ENCODE results near the gene OSBPL2.

DNA sequence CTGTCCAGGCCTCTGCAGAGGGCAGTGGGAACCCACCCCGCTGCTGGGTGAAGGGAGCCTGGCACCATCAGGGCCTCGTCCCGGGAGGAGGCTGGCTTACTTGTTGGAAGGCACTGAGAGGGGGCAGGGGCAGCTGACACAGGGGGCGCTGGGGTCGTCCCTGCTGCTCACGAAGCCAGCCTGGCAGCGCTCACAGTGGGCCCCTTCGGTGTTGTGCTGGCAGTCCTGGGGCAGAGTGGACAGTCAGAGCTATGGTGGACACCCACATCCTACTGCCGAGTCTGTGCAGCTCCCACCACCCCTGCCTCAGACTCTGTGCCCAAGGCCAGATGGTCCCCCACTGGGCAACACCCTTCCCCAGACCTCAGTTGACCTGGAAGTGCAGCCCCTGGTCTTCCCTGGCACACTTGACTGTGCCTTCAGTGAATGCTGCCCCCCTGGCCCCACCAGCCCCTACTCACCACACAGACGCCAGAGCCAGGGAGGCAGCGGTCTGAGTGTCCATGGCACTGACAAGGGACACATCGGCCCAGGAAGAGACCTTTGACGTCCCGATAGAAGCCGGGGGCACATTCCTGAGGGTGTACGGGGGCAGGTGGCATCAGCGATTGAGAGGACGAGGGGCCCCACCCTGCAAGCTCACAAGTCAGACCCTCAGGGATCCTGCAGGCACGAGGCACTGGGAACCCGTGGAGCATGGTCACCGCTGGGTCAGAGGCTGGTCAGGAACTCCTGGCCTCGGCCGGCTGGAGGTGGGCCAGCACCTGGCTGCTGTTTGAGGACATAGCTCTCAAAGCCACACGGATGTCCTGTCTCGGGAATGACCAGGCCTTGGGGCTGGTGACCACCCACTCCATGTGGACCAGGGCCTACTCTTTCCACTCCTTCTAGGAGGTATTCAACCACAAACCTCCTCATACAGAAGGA is 85.9 kb downstream of the OSBPL2 start:
- TF ChIP-seq, protein P1, sequence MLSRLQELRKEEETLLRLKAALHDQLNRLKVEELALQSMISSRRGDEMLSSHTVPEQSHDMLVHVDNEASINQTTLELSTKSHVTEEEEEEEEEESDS (CRISPR knock-in tag; IDR thresholded peaks at IDR 0.05) = no peak
- TF ChIP-seq, protein P2, sequence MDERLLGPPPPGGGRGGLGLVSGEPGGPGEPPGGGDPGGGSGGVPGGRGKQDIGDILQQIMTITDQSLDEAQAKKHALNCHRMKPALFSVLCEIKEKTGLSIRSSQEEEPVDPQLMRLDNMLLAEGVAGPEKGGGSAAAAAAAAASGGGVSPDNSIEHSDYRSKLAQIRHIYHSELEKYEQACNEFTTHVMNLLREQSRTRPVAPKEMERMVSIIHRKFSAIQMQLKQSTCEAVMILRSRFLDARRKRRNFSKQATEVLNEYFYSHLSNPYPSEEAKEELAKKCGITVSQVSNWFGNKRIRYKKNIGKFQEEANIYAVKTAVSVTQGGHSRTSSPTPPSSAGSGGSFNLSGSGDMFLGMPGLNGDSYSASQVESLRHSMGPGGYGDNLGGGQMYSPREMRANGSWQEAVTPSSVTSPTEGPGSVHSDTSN (CRISPR knock-in tag; IDR thresholded peaks at IDR 0.05; ENCODE audit: low read depth) = no peak
- TF ChIP-seq, protein P2 (tag; conservative IDR thresholded peaks at IDR 0.05; ENCODE audit: low read depth) = no peak
- TF ChIP-seq ZNF263 (CRISPR knock-in tag; IDR thresholded peaks at IDR 0.05; ENCODE audit: borderline replicate concordance) (no peak), RAD21 (CRISPR knock-in tag; conservative IDR thresholded peaks at IDR 0.05 in 1 of 2, IDR thresholded peaks at IDR 0.05 in 1 of 2) (no peak), HDAC8 (tag; IDR thresholded peaks at IDR 0.05) (no peak), JUND (IDR thresholded peaks at IDR 0.05; ENCODE audit: borderline replicate concordance, low read depth, low read length) (no peak), JUND (tag; IDR thresholded peaks at IDR 0.05; ENCODE audit: borderline replicate concordance, low read depth, low read length) (no peak), POLR2AphosphoS5 (IDR thresholded peaks at IDR 0.05; ENCODE audit: control insufficient read depth, insufficient read depth, low read depth, low read length) (no peak), RFX1 (IDR thresholded peaks at IDR 0.05) (no peak), ZNF507 (tag; conservative IDR thresholded peaks at IDR 0.05) (no peak), RCOR1 (IDR thresholded peaks at IDR 0.05; ENCODE audit: borderline replicate concordance in 1 of 2, low read depth in 2 of 2, low read length in 2 of 2) (no peak)
- TF ChIP-seq, protein P3, sequence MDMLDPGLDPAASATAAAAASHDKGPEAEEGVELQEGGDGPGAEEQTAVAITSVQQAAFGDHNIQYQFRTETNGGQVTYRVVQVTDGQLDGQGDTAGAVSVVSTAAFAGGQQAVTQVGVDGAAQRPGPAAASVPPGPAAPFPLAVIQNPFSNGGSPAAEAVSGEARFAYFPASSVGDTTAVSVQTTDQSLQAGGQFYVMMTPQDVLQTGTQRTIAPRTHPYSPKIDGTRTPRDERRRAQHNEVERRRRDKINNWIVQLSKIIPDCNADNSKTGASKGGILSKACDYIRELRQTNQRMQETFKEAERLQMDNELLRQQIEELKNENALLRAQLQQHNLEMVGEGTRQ (CRISPR knock-in tag; IDR thresholded peaks at IDR 0.05) = no peak
- TF ChIP-seq, protein P4, sequence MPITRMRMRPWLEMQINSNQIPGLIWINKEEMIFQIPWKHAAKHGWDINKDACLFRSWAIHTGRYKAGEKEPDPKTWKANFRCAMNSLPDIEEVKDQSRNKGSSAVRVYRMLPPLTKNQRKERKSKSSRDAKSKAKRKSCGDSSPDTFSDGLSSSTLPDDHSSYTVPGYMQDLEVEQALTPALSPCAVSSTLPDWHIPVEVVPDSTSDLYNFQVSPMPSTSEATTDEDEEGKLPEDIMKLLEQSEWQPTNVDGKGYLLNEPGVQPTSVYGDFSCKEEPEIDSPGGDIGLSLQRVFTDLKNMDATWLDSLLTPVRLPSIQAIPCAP (CRISPR knock-in tag; IDR thresholded peaks at IDR 0.05; ENCODE audit: borderline replicate concordance) = no peak

Data from K562 (cell line).